CD4-positive, alpha-beta T cell treated with Interferon alpha-2 for 1 hour (primary cell): Measurements from ENCODE around the gene CTIF.

Source experiments
- DNase-seq, 2 donors: peaks; one replicate each; pipeline ENCODE4 v3.0.0-alpha.2; 2020 to 2022

The CTIF gene

GRCh38 chr18:48552130-48552529 lies 13.3 kb downstream of the CTIF start:
- DNase-seq, result no peak

GRCh38 chr18:48553236-48553635 lies 14.4 kb downstream of the CTIF start:
- no peak for DNase-seq

DNA sequence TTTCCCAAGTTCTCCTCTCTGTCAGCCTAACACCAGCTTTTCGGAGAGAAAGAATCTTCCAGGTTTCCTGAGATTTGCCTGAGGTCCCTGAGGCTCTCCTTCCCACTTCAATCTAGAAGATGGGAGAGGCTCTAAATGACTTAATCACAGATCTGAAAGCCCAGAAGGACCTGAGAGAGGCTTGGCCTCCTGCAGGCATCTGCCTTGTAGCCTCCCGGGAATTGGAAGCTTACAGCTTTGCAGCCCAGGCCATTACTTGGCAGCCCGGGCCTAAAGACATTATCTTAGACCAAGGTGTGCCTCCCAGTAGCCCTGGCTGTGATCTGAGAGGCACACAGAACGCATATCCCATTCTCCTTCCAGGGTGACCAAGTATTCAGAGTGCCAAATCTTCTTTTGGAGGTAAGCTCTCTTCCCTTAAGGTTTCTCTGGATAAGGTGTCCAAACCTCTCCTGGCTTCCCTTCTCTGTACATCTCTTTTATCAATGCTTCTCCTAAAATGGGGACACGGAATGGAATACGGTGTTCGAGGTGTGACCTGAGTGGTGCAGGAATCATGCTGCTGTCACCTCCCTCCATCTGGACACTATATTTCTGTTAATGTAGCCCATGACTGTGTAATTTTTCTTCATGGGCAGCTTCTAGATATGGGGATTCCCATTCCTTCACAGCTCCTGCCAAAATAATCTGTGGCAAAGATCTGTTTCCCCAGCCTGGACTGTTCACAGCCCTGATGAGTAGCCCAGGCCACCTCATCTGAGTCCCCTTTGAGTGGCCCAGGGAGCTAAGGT lies 16.0 kb downstream of the CTIF start:
- no peak for DNase-seq

DNA sequence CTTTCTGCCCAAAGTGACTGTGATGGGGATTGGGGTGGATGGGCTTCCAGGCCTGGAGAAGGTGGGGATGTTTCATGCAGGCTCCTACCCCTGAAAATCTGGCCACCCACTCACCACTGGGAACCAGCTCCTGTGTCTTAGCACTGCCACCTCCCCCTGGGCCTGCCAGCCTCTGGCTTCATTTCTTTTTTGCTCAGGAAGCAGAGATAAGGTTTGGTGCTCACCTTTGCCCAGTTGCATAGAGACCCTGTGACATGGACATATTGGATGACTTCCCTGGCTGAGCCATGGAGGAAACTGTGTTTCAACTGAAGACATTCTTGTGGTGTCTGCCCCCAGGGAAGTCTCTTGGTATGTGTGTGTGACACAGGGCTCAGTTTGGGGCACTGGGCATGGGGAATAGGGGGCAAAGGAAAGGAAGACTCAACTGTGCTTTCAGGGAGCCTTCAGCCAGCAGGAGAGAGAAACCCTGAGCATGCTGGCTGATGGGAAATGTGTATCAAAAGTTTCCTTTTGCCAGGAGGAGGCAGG lies 16.7 kb downstream of the CTIF start:
- DNase-seq, result no peak

- no peak for DNase-seq
These were observed 18.9 kb downstream of the CTIF start for GRCh38 chr18:48557640-48558174.

- DNase-seq, result no peak
These were observed 19.4 kb downstream of the CTIF start for GRCh38 chr18:48558248-48558647.

DNA sequence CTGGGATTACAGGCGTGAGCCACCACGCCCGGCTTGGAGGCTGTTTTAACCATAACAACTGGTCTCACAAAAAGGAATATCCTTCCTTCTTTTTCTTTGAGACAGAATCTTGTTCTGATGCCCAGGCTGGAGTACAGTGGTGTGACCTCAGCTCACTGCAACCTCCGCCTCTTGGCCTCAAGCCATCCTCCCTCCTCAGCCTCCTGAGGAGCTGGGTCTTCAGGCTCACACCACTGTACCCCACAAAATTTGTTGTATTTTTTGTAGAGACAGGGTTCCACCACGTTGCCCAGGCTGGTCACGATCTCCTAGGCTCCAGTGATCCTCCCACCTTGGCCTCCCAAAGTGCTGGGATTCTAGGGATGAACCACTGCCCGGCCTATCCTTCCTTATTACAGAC lies 21.7 kb downstream of the CTIF start:
- DNase-seq, result no peak

GRCh38 chr18:48562075-48562474 lies 23.2 kb downstream of the CTIF start:
- no peak for DNase-seq

DNA sequence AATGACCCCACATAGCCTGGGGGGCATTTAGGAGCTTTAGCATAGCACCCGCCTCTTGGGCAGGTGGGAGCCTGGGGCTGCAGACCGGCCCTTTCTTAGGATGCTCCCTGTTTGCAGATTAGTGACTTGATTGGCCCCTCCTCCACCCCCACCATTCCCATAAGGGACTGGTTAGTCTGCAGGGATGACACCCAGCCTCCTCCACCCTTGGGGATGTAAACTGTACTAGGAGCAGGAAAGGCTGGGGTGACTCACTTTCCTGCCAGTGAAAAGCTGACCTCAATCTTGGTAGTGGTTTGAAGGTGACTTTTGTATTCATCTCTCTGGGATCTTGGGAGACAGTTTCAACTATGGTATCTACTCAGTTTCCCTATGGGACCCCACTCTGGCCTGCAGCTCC lies 24.2 kb downstream of the CTIF start:
- DNase-seq, result no peak

- no peak for DNase-seq
These were observed 25.3 kb downstream of the CTIF start for GRCh38 chr18:48564139-48564538.

GRCh38 chr18:48565105-48565504 lies 26.3 kb downstream of the CTIF start:
- DNase-seq, result no peak

DNA sequence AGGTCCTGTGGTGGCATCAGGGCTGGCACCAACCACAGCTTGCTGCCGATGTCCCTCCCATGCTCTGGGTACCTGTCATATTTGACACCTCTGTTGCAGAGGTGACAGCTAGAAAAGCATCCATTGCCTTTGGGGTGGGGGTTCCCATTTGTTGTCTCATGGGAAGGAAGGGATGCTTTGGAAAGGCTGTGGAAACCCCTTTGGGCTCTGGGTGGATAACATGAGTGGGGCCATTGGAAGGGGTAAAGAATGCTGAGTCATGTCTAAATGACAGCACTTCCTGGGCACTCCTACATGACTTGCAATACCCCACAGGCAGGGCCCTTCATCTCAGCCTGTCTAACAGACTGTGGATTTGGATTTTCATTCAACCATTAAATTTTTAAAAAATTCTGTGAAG lies 27.8 kb downstream of the CTIF start:
- DNase-seq, result no peak

- no peak for DNase-seq
These were observed 28.6 kb downstream of the CTIF start for GRCh38 chr18:48567388-48567787.

GRCh38 chr18:48569139-48569914 lies 30.5 kb downstream of the CTIF start:
- no peak for DNase-seq

DNA sequence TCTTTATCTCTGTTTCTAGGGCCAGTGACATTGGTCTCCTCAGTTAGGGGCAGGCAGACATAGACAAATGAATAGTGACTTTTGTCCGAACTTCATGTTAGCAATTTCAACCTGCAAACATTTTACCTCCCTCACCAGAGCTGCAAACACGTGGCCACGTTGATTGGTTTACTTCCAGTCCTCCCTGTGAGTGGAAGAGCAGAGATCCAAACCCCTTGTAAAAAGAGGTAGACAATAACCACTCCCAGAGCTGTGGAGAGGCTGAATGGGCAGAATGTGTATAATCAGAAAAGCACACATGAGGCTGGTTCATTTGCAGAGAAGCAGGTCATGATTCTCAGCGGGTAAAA lies 31.1 kb downstream of the CTIF start:
- no peak for DNase-seq

GRCh38 chr18:48570313-48570712 lies 31.5 kb downstream of the CTIF start:
- no peak for DNase-seq

- no peak for DNase-seq
These were observed 33.0 kb downstream of the CTIF start for GRCh38 chr18:48571639-48572384.

DNA sequence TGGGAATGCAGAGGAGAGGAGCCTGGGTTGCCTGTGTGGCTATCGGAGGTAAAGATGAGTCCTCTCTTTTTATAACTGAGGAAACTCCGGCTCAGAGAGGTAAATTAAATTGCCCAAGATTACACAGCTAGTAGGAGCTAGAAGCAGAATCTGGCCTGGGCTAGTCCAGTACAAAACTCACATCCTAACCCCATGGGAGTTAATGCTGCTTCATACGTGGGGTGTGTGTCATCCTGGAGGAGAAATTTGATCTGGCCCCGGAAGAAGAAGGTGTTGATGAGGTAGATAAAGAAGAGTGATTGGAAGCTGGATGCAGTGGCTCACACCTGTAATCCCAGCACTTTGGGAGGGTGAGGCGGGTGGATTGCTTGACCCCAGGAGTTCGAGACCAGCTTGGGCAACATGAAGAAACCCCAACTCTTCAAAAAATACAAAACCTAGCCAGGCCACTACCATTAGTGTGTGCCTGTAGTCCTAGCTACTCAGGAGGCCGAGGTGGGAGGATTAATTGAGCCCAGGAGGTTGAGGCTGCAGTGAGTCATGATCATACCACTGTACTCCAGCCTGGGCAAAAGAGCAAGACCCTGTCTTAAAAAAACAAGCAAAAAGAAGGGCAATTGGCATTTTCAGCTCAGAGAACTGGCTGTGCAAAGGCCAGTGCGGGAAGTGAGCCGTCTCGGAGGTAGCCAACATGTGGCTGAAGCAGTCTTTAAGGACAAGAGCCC lies 33.7 kb downstream of the CTIF start:
- DNase-seq, result no peak

- no peak for DNase-seq
These were observed 34.9 kb downstream of the CTIF start for GRCh38 chr18:48573632-48574283.

DNA sequence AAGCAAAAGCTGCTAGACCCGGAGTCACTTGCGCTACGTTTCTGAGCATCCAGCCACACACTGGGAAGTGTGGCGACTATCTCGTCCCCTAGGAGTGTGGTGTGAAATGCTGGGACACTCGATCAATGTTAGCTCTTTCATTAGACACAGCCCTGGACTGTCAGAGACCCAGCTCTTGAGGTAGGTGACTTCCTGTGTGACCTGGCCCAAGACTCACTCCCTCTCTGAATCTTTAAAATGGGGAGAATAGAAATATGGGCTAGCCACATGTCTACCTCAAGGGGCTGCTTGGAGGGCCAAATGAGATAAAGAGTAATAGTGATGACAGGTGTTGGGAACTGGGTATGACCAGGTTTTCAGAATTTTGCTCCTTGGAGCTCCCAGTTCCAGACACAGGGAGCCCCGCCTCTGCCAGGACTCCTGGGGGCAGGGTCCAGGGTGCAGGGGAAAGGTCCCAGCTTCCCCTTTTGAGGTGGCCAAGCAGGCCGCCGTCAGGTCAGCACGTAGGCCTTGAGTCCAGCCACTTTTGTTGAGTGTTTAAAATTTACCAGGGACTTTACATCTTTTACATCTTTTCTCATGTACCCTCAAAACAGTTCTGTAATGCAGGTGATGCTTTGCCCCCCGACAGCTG lies 36.0 kb downstream of the CTIF start:
- no peak for DNase-seq

DNA sequence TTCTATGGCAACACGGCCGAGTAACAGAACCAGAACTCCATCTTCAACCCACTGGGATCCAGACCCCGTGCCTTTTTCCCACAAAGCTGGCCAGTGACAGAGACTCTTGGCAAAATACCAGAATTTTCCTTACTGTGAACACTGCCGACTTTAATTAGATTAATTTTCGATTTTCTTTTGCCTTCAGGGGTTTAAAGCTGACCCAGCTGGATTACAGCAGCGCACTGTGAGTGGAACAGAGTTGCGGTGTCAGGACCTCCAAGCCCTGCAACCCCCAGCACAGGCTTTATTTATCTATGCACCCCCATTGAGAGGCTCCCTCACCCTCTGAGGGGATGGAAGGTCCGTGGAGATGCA lies 36.4 kb downstream of the CTIF start:
- no peak for DNase-seq
